ENCODE measurements around the gene NEDD4L. TPM values are rescaled to one million over a fixed set of nuclear protein-coding genes. Genes with fewer than 3 reads are reported as not detected.

NEDD4L gene
- total and polyA plus RNA-seq, 4 donors: 40.2 to 308 (median 148) TPM

GRCh38 chr18:58243401-58243800, 199.4 kb downstream of the NEDD4L start:
- peaks cover 2 to 21% (median 12%) of the 10 kb centered on the region in 5 donors for H3K4me1 ChIP-seq (ENCODE audit: control insufficient read depth in 5 of 5, insufficient read depth in 5 of 5, low read length in 5 of 5)
- no peak overlapping the region for H3K9ac ChIP-seq (ENCODE audit: insufficient read depth in 1 of 2, low read length in 2 of 2)
- no peak overlapping the region for H3K27ac ChIP-seq (ENCODE audit: low read depth in 1 of 2, low read length in 1 of 2)
- H3K27me3 ChIP-seq (ENCODE audit: control insufficient read depth in 3 of 3, insufficient read depth in 3 of 3, low read length in 2 of 3): no peaks in the 10 kb centered on the region
- DNase-seq (no peak), ATAC-seq (ENCODE audit: insufficient read depth, low FRiP score) (no peak)
- no peaks in the 10 kb centered on the region for H3K9me3 ChIP-seq (ENCODE audit: control insufficient read depth in 4 of 4, insufficient read depth in 3 of 4, low read length in 3 of 4)
- H3K4me3 ChIP-seq: no peak overlapping the region
- WGBS, 2 donors: 95% methylated on average over 5 of the region's 5 CpGs
- no peak for TF ChIP-seq CTCF (IDR thresholded peaks at IDR 0.05; ENCODE audit: control extremely low read depth, extremely low read depth)
- H3K36me3 ChIP-seq (ENCODE audit: control insufficient read depth in 4 of 4, insufficient read depth in 4 of 4, low read length in 4 of 4): no peaks in the 10 kb centered on the region

DNA sequence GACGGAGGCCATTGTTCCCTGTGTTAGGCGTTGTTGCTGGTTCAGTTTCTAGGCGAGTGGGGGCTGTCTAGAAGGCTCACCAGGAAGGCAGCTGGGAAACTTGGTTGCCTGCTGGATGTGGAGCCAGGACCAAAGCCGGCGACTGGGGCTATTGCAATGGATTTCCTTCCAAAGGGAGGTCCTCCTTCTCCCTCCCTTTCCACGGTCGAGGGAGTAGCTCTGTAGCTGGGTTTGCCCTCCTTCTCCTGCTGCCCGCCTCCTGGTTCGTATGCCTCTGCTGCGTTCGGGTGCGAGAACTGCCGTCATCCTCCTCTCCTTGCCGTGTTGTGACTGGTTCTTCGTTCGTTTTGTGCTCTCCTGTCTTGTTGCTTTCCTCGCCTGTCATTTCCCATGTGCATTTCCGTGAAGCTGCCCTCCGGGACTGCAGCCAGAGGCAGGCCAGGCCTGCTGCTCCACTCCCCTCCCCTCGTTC, 203.4 kb downstream of the NEDD4L start:
- Histone ChIP-seq H3K9ac (ENCODE audit: insufficient read depth in 1 of 2, low read length in 2 of 2) (peak overlapping the region in 1 of 2 donors; percentile 14), H3K27ac (ENCODE audit: low read depth in 1 of 2, low read length in 1 of 2) (peak overlapping the region; percentile 40 to 54), H3K9me3 (ENCODE audit: control insufficient read depth in 4 of 4, insufficient read depth in 3 of 4, low read length in 3 of 4) (no peaks in the 10 kb centered on the region), H3K36me3 (ENCODE audit: control insufficient read depth in 4 of 4, insufficient read depth in 4 of 4, low read length in 4 of 4) (peaks cover 0 to 3% (median 0%) of the 10 kb centered on the region in 4 donors), H3K4me3 (no peak overlapping the region), H3K27me3 (ENCODE audit: control insufficient read depth in 3 of 3, insufficient read depth in 3 of 3, low read length in 2 of 3) (no peaks in the 10 kb centered on the region), H3K4me1 (ENCODE audit: control insufficient read depth in 5 of 5, insufficient read depth in 5 of 5, low read length in 5 of 5) (peaks cover 0 to 20% (median 7%) of the 10 kb centered on the region in 5 donors)
- TF ChIP-seq CTCF (IDR thresholded peaks at IDR 0.05; ENCODE audit: control extremely low read depth, extremely low read depth): no peak
- peak; percentile 56 to 85 (median 77) for DNase-seq
- ATAC-seq (ENCODE audit: insufficient read depth, low FRiP score): no peak
- WGBS, 2 donors: 42 to 67% methylated on average over 20 of the region's 20 CpGs

- Histone ChIP-seq H3K9me3 (ENCODE audit: control insufficient read depth in 4 of 4, insufficient read depth in 3 of 4, low read length in 3 of 4) (no peaks in the 10 kb centered on the region), H3K4me1 (ENCODE audit: control insufficient read depth in 5 of 5, insufficient read depth in 5 of 5, low read length in 5 of 5) (peaks cover 0 to 27% (median 4%) of the 10 kb centered on the region in 5 donors), H3K36me3 (ENCODE audit: control insufficient read depth in 4 of 4, insufficient read depth in 4 of 4, low read length in 4 of 4) (peaks cover 0 to 3% (median 0%) of the 10 kb centered on the region in 4 donors), H3K9ac (ENCODE audit: insufficient read depth in 1 of 2, low read length in 2 of 2) (no peak overlapping the region), H3K27me3 (ENCODE audit: control insufficient read depth in 3 of 3, insufficient read depth in 3 of 3, low read length in 2 of 3) (no peaks in the 10 kb centered on the region), H3K27ac (ENCODE audit: low read depth in 1 of 2, low read length in 1 of 2) (no peak overlapping the region), H3K4me3 (no peak overlapping the region)
- no peak for TF ChIP-seq CTCF (IDR thresholded peaks at IDR 0.05; ENCODE audit: control extremely low read depth, extremely low read depth)
- 87 to 89% methylated on average over 1 of the region's 1 CpG for WGBS, 2 donors
- DNase-seq: peak in 2 of 3 donors; percentile 65 to 67
- no peak for ATAC-seq (ENCODE audit: insufficient read depth, low FRiP score)
Measured at GRCh38 chr18:58249712-58250111, 205.7 kb downstream of the NEDD4L start.

DNA sequence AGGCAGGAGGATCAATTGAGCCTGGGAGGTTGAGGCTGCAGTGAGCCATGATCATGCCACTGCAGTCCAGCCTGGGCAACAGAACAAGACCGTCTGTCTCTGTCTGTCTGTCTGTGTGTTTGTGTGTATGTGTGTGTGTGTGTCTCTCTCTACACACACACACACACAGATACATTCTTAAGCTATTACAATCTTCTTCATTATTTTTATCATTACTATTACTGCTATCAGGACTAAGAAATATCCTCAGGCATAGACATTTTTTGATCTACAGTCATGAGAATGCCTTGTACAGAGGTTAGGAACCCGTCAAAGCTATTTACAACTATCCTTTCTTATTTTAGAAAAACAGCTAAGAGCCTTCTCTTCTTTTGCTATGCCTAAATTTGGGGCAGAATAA, 207.4 kb downstream of the NEDD4L start:
- Histone ChIP-seq H3K4me1 (ENCODE audit: control insufficient read depth in 5 of 5, insufficient read depth in 5 of 5, low read length in 5 of 5) (peaks cover 0 to 27% (median 4%) of the 10 kb centered on the region in 5 donors), H3K27ac (ENCODE audit: low read depth in 1 of 2, low read length in 1 of 2) (no peak overlapping the region), H3K9me3 (ENCODE audit: control insufficient read depth in 4 of 4, insufficient read depth in 3 of 4, low read length in 3 of 4) (peaks cover 0 to 2% (median 0%) of the 10 kb centered on the region in 4 donors), H3K27me3 (ENCODE audit: control insufficient read depth in 3 of 3, insufficient read depth in 3 of 3, low read length in 2 of 3) (no peaks in the 10 kb centered on the region), H3K9ac (ENCODE audit: insufficient read depth in 1 of 2, low read length in 2 of 2) (peak overlapping the region in 1 of 2 donors; percentile 5), H3K4me3 (no peak overlapping the region), H3K36me3 (ENCODE audit: control insufficient read depth in 4 of 4, insufficient read depth in 4 of 4, low read length in 4 of 4) (peaks cover 0 to 5% (median 1%) of the 10 kb centered on the region in 4 donors)
- DNase-seq: no peak
- no peak for TF ChIP-seq CTCF (IDR thresholded peaks at IDR 0.05; ENCODE audit: control extremely low read depth, extremely low read depth)
- no peak for ATAC-seq (ENCODE audit: insufficient read depth, low FRiP score)
- WGBS, 2 donors: 86 to 90% methylated on average over 2 of the region's 2 CpGs

All from lung (tissue), 12 donors.